Measurements from ENCODE around the gene ANGPTL8.

- TF ChIP-seq ZFP30 (CRISPR knock-in tag; IDR thresholded peaks at IDR 0.05): no peak
- TF ChIP-seq OSR1 (CRISPR knock-in tag; IDR thresholded peaks at IDR 0.05): no peak
- no peak for TF ChIP-seq ZNF565 (CRISPR knock-in tag; conservative IDR thresholded peaks at IDR 0.05; ENCODE audit: low read depth)
- no peak for TF ChIP-seq ZNF70 (CRISPR knock-in tag; IDR thresholded peaks at IDR 0.05)
- no peak for TF ChIP-seq BACH2 (CRISPR knock-in tag; IDR thresholded peaks at IDR 0.05; ENCODE audit: borderline replicate concordance)
- TF ChIP-seq, protein P1, sequence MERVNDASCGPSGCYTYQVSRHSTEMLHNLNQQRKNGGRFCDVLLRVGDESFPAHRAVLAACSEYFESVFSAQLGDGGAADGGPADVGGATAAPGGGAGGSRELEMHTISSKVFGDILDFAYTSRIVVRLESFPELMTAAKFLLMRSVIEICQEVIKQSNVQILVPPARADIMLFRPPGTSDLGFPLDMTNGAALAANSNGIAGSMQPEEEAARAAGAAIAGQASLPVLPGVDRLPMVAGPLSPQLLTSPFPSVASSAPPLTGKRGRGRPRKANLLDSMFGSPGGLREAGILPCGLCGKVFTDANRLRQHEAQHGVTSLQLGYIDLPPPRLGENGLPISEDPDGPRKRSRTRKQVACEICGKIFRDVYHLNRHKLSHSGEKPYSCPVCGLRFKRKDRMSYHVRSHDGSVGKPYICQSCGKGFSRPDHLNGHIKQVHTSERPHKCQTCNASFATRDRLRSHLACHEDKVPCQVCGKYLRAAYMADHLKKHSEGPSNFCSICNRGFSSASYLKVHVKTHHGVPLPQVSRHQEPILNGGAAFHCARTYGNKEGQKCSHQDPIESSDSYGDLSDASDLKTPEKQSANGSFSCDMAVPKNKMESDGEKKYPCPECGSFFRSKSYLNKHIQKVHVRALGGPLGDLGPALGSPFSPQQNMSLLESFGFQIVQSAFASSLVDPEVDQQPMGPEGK (CRISPR knock-in tag; IDR thresholded peaks at IDR 0.05; ENCODE audit: borderline replicate concordance): no peak
- TF ChIP-seq, protein P2, sequence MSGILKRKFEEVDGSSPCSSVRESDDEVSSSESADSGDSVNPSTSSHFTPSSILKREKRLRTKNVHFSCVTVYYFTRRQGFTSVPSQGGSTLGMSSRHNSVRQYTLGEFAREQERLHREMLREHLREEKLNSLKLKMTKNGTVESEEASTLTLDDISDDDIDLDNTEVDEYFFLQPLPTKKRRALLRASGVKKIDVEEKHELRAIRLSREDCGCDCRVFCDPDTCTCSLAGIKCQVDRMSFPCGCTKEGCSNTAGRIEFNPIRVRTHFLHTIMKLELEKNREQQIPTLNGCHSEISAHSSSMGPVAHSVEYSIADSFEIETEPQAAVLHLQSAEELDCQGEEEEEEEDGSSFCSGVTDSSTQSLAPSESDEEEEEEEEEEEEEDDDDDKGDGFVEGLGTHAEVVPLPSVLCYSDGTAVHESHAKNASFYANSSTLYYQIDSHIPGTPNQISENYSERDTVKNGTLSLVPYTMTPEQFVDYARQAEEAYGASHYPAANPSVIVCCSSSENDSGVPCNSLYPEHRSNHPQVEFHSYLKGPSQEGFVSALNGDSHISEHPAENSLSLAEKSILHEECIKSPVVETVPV (CRISPR knock-in tag; IDR thresholded peaks at IDR 0.05): no peak
These were observed 22.1 kb downstream of the ANGPTL8 start for GRCh38 chr19:11261431-11261970.

Measured in SK-N-SH treated with all-trans-retinoic acid at 6 μM for 48 hours (cell line).